NCI-H146 treated with DMSO at 0.1 percent for 48 hours (cell line): Measurements from ENCODE around the gene DOP1B.

Experiments
- DNase-seq: peaks from one replicate; lab custom pipeline; 2025; ENCODE audit not compliant: unreplicated experiment; lab: John Stamatoyannopoulos, UW

Gene DOP1B

GRCh38 chr21:36202726-36203602 lies 46.3 kb downstream of the DOP1B start:
- DNase-seq = no peak

- DNase-seq = no peak
Observed at GRCh38 chr21:36203603-36203889, 46.9 kb downstream of the DOP1B start.

- DNase-seq = no peak
Observed at GRCh38 chr21:36204980-36205379, 48.4 kb downstream of the DOP1B start.

- DNase-seq = no peak
Observed at GRCh38 chr21:36205962-36206361, 49.3 kb downstream of the DOP1B start.
